22Rv1 (cell line): Measurements from ENCODE around the gene ZNF761.
"Not testable (repeated sequence)": the region's sequence is repeated elsewhere in the genome, so short reads cannot be mapped to it uniquely, and the experiment has no call there.

ENCODE experiments used
- H3K27ac ChIP-seq: fragments of 450-650 bp; 2 replicates; pipeline ENCODE4 v1.5.1; 2017
- CTCF ChIP-seq: fragments of 450-650 bp; IDR thresholded peaks from 2 replicates; pipeline ENCODE4 v1.5.1; 2017; ENCODE audit warnings: mild to moderate bottlenecking
- ZFX ChIP-seq: fragments of 450-650 bp; IDR thresholded peaks from 2 replicates; pipeline ENCODE4 v1.6.1; 2017; ENCODE audit warnings: antibody characterized with exemption, borderline replicate concordance

The ZNF761 gene

GRCh38 chr19:53396525-53396868, 35.3 kb upstream of the ZNF761 start:
- no peak for TF ChIP-seq CTCF
- TF ChIP-seq ZFX: no peak
- no peak overlapping the region for H3K27ac ChIP-seq

- not testable (repeated sequence) for H3K27ac ChIP-seq
Observed at GRCh38 chr19:53397918-53398317, 33.9 kb upstream of the ZNF761 start.

GRCh38 chr19:53409505-53410204, 22.1 kb upstream of the ZNF761 start:
- TF ChIP-seq CTCF: no peak
- TF ChIP-seq ZFX: no peak

GRCh38 chr19:53420520-53421315, 11.1 kb upstream of the ZNF761 start:
- H3K27ac ChIP-seq: not testable (repeated sequence)

More at GRCh38 chr19:53409505-53410204, 22.1 kb upstream of the ZNF761 start:
- no peak overlapping the region for H3K27ac ChIP-seq

GRCh38 chr19:53422551-53422950, 9.2 kb upstream of the ZNF761 start:
- TF ChIP-seq ZFX: no peak
- TF ChIP-seq CTCF: no peak
- no peak overlapping the region for H3K27ac ChIP-seq

- not testable (repeated sequence) for H3K27ac ChIP-seq
Observed at GRCh38 chr19:53423074-53423473, 8.7 kb upstream of the ZNF761 start.

GRCh38 chr19:53423680-53424079, 8.1 kb upstream of the ZNF761 start:
- H3K27ac ChIP-seq: not testable (repeated sequence)

- TF ChIP-seq CTCF: peak; percentile 83
- TF ChIP-seq ZFX: no peak
- H3K27ac ChIP-seq: no peak overlapping the region
Observed at GRCh38 chr19:53424968-53425597, 6.7 kb upstream of the ZNF761 start.

GRCh38 chr19:53432088-53432661, 391 bp downstream of the ZNF761 start:
- H3K27ac ChIP-seq: peak overlapping the region; percentile 74

GRCh38 chr19:53443809-53444208, 12.0 kb downstream of the ZNF761 start:
- not testable (repeated sequence) for H3K27ac ChIP-seq

More at GRCh38 chr19:53432088-53432661, 391 bp downstream of the ZNF761 start:
- TF ChIP-seq ZFX (no peak), CTCF (no peak)

GRCh38 chr19:53447196-53447595, 15.4 kb downstream of the ZNF761 start:
- not testable (repeated sequence) for H3K27ac ChIP-seq
